IMR-90 (cell line): ENCODE measurements around the gene GABARAPL1. TPM values are rescaled to one million over a fixed set of nuclear protein-coding genes. Genes with fewer than 3 reads are reported as not detected.

Experiments used
- ATAC-seq: fragments of 200-7000 bp; cut with Tn5 transposase; 2 replicates; pipeline ENCODE4 v1.9.1; 2020; ENCODE audit warnings: low read depth, mild to moderate bottlenecking, moderate library complexity
- BruUV-seq: library from RNA; stranded (reverse); fragments of 400-500 nt; replicated peaks from 2 replicates; lab custom pipeline; 2021; lab: Mats Ljungman, UMichigan
- CTCF ChIA-PET: fragments of 300-600 bp; formaldehyde crosslinking; extraction: SDS; loops from one replicate; lab custom pipeline; 2021; ENCODE audit warnings: antibody characterized with exemption; lab: Yijun Ruan, JAX
- POLR2A ChIA-PET: fragments of 300-600 bp; sonication (Branson Sonifier 250); formaldehyde crosslinking; loops from one replicate; lab custom pipeline; 2022; ENCODE audit warnings: antibody characterized with exemption; ENCODE audit not compliant: unreplicated experiment; lab: Charles Lee
- DNase-seq: peaks from one replicate; pipeline ENCODE4 v3.0.0; 2013
- H2AFZ ChIP-seq: replicated peaks from 2 replicates; pipeline ENCODE3; 2013; ENCODE audit warnings: low read length, mild to moderate bottlenecking; ENCODE audit not compliant: poor library complexity
- H2AK5ac ChIP-seq: 2 replicates; pipeline ENCODE4 v1.6.1; 2013; ENCODE audit warnings: low read depth, low read length, inconsistent platforms
- H2AK9ac ChIP-seq: replicated peaks from 2 replicates; pipeline ENCODE3; 2013; ENCODE audit warnings: mild to moderate bottlenecking, low read depth, low read length, moderate library complexity; ENCODE audit not compliant: poor library complexity
- H2BK120ac ChIP-seq: 2 replicates; pipeline ENCODE4 v1.6.1; 2013; ENCODE audit warnings: low read depth, low read length, inconsistent platforms
- H2BK15ac ChIP-seq: 3 replicates; pipeline ENCODE4 v1.6.1; 2013; ENCODE audit warnings: low read depth, low read length, inconsistent platforms
- H2BK20ac ChIP-seq: 2 replicates; pipeline ENCODE4 v1.6.1; 2013; ENCODE audit warnings: low read depth, mild to moderate bottlenecking, inconsistent platforms, low read length, moderate library complexity
- H2BK5ac ChIP-seq: 2 replicates; pipeline ENCODE4 v1.6.1; 2013; ENCODE audit warnings: mild to moderate bottlenecking, low read depth, low read length, inconsistent platforms; ENCODE audit not compliant: poor library complexity, severe bottlenecking
- H3K14ac ChIP-seq: replicated peaks from 2 replicates; pipeline ENCODE4 v1.6.1; 2013; ENCODE audit warnings: low read depth, low read length, inconsistent platforms
- H3K18ac ChIP-seq: 2 replicates; pipeline ENCODE4 v1.6.1; 2013; ENCODE audit warnings: low read depth, low read length, control low read depth
- H3K23ac ChIP-seq: 2 replicates; pipeline ENCODE4 v1.6.1; 2013; ENCODE audit warnings: low read depth, low read length, inconsistent platforms
- H3K27ac ChIP-seq: 2 replicates; pipeline ENCODE4 v1.5.1; 2013; ENCODE audit warnings: mild to moderate bottlenecking, control low read depth, low read length; ENCODE audit not compliant: insufficient read depth
- H3K27me3 ChIP-seq: 2 replicates; pipeline ENCODE4 v1.6.1; 2013; ENCODE audit warnings: low read length; ENCODE audit not compliant: control insufficient read depth, insufficient read depth
- H3K36me3 ChIP-seq: 2 replicates; pipeline ENCODE4 v1.6.1; 2013; ENCODE audit warnings: low read length, mixed read lengths; ENCODE audit not compliant: control insufficient read depth, insufficient read depth
- H3K4ac ChIP-seq: 2 replicates; pipeline ENCODE4 v1.6.1; 2013; ENCODE audit warnings: low read depth, low read length, inconsistent platforms
- H3K4me1 ChIP-seq: 2 replicates; pipeline ENCODE4 v1.6.1; 2013; ENCODE audit warnings: low read length, mixed read lengths; ENCODE audit not compliant: control insufficient read depth, insufficient read depth
- H3K4me2 ChIP-seq: 2 replicates; pipeline ENCODE4 v1.6.1; 2013; ENCODE audit warnings: low read depth, mild to moderate bottlenecking, control low read depth, low read length, moderate library complexity
- H3K4me3 ChIP-seq: 2 replicates; pipeline ENCODE4 v1.5.1; 2013; ENCODE audit warnings: low read depth, mild to moderate bottlenecking, control low read depth, low read length, moderate library complexity; ENCODE audit not compliant: insufficient read depth
- H3K56ac ChIP-seq: 2 replicates; pipeline ENCODE4 v1.6.1; 2013; ENCODE audit warnings: low read length, inconsistent platforms; ENCODE audit not compliant: insufficient read depth; ENCODE audit errors: extremely low read depth
- H3K79me1 ChIP-seq, 2 experiments: 2 replicates each; pipeline ENCODE4 v1.6.1; 2013; ENCODE audit warnings: low read length in 2 of 2, inconsistent platforms in 1 of 2, low read depth in 1 of 2
- H3K9ac ChIP-seq: 2 replicates; pipeline ENCODE4 v1.6.1; 2013; ENCODE audit warnings: low read depth, low read length, control low read depth
- H3K9me1 ChIP-seq: 2 replicates; pipeline ENCODE4 v1.6.1; 2013; ENCODE audit warnings: low read length, inconsistent platforms; ENCODE audit not compliant: insufficient read depth
- H3K9me3 ChIP-seq: 2 replicates; pipeline ENCODE4 v1.6.1; 2013; ENCODE audit warnings: low read length; ENCODE audit not compliant: control insufficient read depth, insufficient read depth
- H4K20me1 ChIP-seq: 2 replicates; pipeline ENCODE4 v1.6.1; 2013; ENCODE audit warnings: low read length, inconsistent platforms; ENCODE audit not compliant: insufficient read depth
- H4K5ac ChIP-seq: 2 replicates; pipeline ENCODE4 v1.6.1; 2013; ENCODE audit warnings: mild to moderate bottlenecking, low read depth, low read length, control low read depth
- H4K8ac ChIP-seq, 2 experiments: 2 replicates each; pipeline ENCODE4 v1.6.1; 2013; ENCODE audit warnings: low read depth in 2 of 2, low read length in 2 of 2, control low read depth in 1 of 2, inconsistent platforms in 1 of 2
- H4K91ac ChIP-seq: 2 replicates; pipeline ENCODE4 v1.6.1; 2013; ENCODE audit warnings: low read depth, low read length, inconsistent platforms; ENCODE audit not compliant: insufficient read depth
- BHLHE40 ChIP-seq: fragments of 150-350 bp; IDR thresholded peaks from 2 replicates; pipeline ENCODE4 v1.6.1; 2016; ENCODE audit warnings: mild to moderate bottlenecking, low read depth, low read length
- CEBPB ChIP-seq: IDR thresholded peaks from 2 replicates; pipeline ENCODE4 v1.6.1; 2012; ENCODE audit warnings: low read depth, low read length, improper control_type of control experiment
- CHD1 ChIP-seq: IDR thresholded peaks from 2 replicates; pipeline ENCODE4 v1.6.1; 2012; ENCODE audit warnings: low read depth, low read length, improper control_type of control experiment
- CTCF ChIP-seq: conservative IDR thresholded peaks from 2 replicates; pipeline ENCODE4 v1.5.1; 2012; ENCODE audit warnings: mild to moderate bottlenecking, low read depth, low read length, improper control_type of control experiment
- ELK1 ChIP-seq: fragments of 150-350 bp; IDR thresholded peaks from 2 replicates; pipeline ENCODE4 v1.6.1; 2016; ENCODE audit warnings: low read depth, mild to moderate bottlenecking, low read length, moderate library complexity, borderline replicate concordance
- FOS ChIP-seq: fragments of 150-350 bp; IDR thresholded peaks from 2 replicates; pipeline ENCODE4 v1.6.1; 2016; ENCODE audit warnings: low read depth, low read length
- MAFK ChIP-seq: IDR thresholded peaks from 2 replicates; pipeline ENCODE4 v1.6.1; 2012; ENCODE audit warnings: low read depth, low read length, improper control_type of control experiment
- MAZ ChIP-seq: IDR thresholded peaks from 2 replicates; pipeline ENCODE4 v1.6.1; 2012; ENCODE audit warnings: low read depth, mild to moderate bottlenecking, low read length, improper control_type of control experiment, moderate library complexity, borderline replicate concordance
- MXI1 ChIP-seq: IDR thresholded peaks from 2 replicates; pipeline ENCODE4 v1.6.1; 2012; ENCODE audit warnings: low read depth, mild to moderate bottlenecking, low read length, moderate library complexity, borderline replicate concordance
- NFE2L2 ChIP-seq: fragments of 150-350 bp; IDR thresholded peaks from 2 replicates; pipeline ENCODE4 v1.6.1; 2016; ENCODE audit warnings: low read depth, mild to moderate bottlenecking, low read length
- RAD21 ChIP-seq: IDR thresholded peaks from 2 replicates; pipeline ENCODE4 v1.6.1; 2012; ENCODE audit warnings: low read length, improper control_type of control experiment
- RCOR1 ChIP-seq: IDR thresholded peaks from 2 replicates; pipeline ENCODE4 v1.6.1; 2012; ENCODE audit warnings: mild to moderate bottlenecking, low read length, improper control_type of control experiment; ENCODE audit not compliant: insufficient replicate concordance
- RFX5 ChIP-seq: IDR thresholded peaks from 2 replicates; pipeline ENCODE4 v1.8.0; 2012; ENCODE audit warnings: low read depth, mild to moderate bottlenecking, low read length, moderate library complexity
- SMC3 ChIP-seq: fragments of 150-350 bp; IDR thresholded peaks from 2 replicates; pipeline ENCODE4 v1.6.1; 2016; ENCODE audit warnings: low read depth, mild to moderate bottlenecking, antibody characterized with exemption, low read length, moderate library complexity
- USF2 ChIP-seq: fragments of 150-350 bp; IDR thresholded peaks from 2 replicates; pipeline ENCODE4 v1.6.1; 2017; ENCODE audit warnings: mild to moderate bottlenecking, antibody characterized with exemption, low read length, low read depth
- WGBS, 2 experiments: methylation state at CpG; one replicate each; pipeline versions ENCODE4 v1.1.5 to v1.1.7; 2013; ENCODE audit warnings: missing lambda C conversion rate in 2 of 2; ENCODE audit not compliant: insufficient read length in 1 of 2; ENCODE audit errors: extremely low coverage in 2 of 2; 5-methylcytosine and 5-hydroxymethylcytosine counted together
- dilution Hi-C: fragments of 300-500 bp; cut with HindIII; formaldehyde crosslinking; loops from one replicate; pipeline ENCODE4 v1.14.3; 2018; ENCODE audit warnings: low sequenced_read_pairs; ENCODE audit not compliant: unreplicated experiment
- in situ Hi-C: fragments of 300-500 bp; cut with MboI; formaldehyde crosslinking; loops from 3 replicates; pipeline ENCODE4 v1.14.3; 2019; ENCODE audit warnings: low sequenced_read_pairs, inconsistent platforms, mixed read lengths
- intact Hi-C: fragments of 100-400 bp; cut with micrococcal nuclease; formaldehyde crosslinking; loops from 2 replicates; pipeline ENCODE4 v1.10.0; 2022
- polyA plus RNA-seq, 3 experiments: library from polyadenylated mRNA; depleted of rRNA; stranded (reverse); fragments of >200 nt; gene quantifications; 2 replicates each; pipeline ENCODE4 v1.2.3, GENCODE V29; 2012; ENCODE audit warnings: low replicate concordance in 1 of 3
- total RNA-seq: library from RNA; depleted of rRNA; stranded (reverse); fragments of >200 nt; gene quantifications from 2 replicates; pipeline ENCODE4 v1.2.3, GENCODE V29; 2012

The GABARAPL1 gene
- total and polyA plus RNA-seq, 2 of the 4 experiments (the other 2 are of a cell fraction): 51.6 to 93.6 TPM

GRCh38 chr12:10189653-10190052 lies 23.0 kb upstream of the GABARAPL1 start:
- peak overlapping the region; percentile 35 for H3K14ac ChIP-seq
- peaks cover 3% of the 10 kb centered on the region for H3K9me1 ChIP-seq
- H3K27me3 ChIP-seq: no peaks in the 10 kb centered on the region
- no peaks in the 10 kb centered on the region for H4K20me1 ChIP-seq
- peak overlapping the region; percentile 77 for H3K27ac ChIP-seq
- dilution Hi-C loops: no loop called here
- peak overlapping the region; percentile 84 for H4K91ac ChIP-seq
- peaks cover 12% of the 10 kb centered on the region for H3K4me1 ChIP-seq
- no CpG with 5 or more reads among the region's 5 CpGs for WGBS, 2 experiments
- H3K56ac ChIP-seq: peak overlapping the region; percentile 25; the same call in 1 of the 2 replicates
- in situ Hi-C loops: loop anchor here (5.0 kb wide), 1 partner anchor 37 kb away; no protein-coding TSS in a partner anchor
- CTCF ChIA-PET: interaction anchor here (0.6 to 2.6 kb wide), 5 partner anchors 25 to 426 kb away, joined by 3 to 31 read pairs (median 4); no protein-coding TSS in a partner anchor
- intact Hi-C loops: loop anchor here (1.0 to 5.0 kb wide), 4 partner anchors 36 to 437 kb away; no protein-coding TSS in a partner anchor
- peak overlapping the region; percentile 81 for H2BK5ac ChIP-seq
- H3K9ac ChIP-seq: peak overlapping the region; percentile 24; the same call in 1 of the 2 replicates
- peak overlapping the region; percentile 77 for H2BK20ac ChIP-seq
- H2BK15ac ChIP-seq: peak overlapping the region; percentile 1; the same call in 1 of the 3 replicates
- H3K23ac ChIP-seq: peak overlapping the region; percentile 55
- peak overlapping the region; percentile 48 for H3K4ac ChIP-seq
- no peak overlapping the region for H3K4me3 ChIP-seq
- peak overlapping the region; percentile 35; the same call in 1 of the 2 replicates for H3K4me2 ChIP-seq
- no peak overlapping the region for H2AK9ac ChIP-seq
- peak overlapping the region; percentile 39; the same call in 1 of the 2 replicates for H2AK5ac ChIP-seq
- no peaks in the 10 kb centered on the region for H3K36me3 ChIP-seq
- POLR2A ChIA-PET: interaction anchor here (0.6 to 1.2 kb wide), 3 partner anchors 23 to 157 kb away, joined by 3 to 6 read pairs (median 6); partner anchors contain the start of gene GABARAPL1
- peak overlapping the region; percentile 5 for H3K18ac ChIP-seq
- DNase-seq: peak; percentile 66
- H4K5ac ChIP-seq: peak overlapping the region; percentile 75
- H3K79me1 ChIP-seq: no peaks in the 10 kb centered on the region
- H2BK120ac ChIP-seq: peak overlapping the region; percentile 96
- no peaks in the 10 kb centered on the region for H3K9me3 ChIP-seq
- H4K8ac ChIP-seq: peak overlapping the region; percentile 2 to 75; a peak in 3 of 4 replicates
- ATAC-seq: peak; percentile 59
- BruUV-seq: no TSS peak
- H2AFZ ChIP-seq: peak overlapping the region; percentile 36
- TF ChIP-seq MAFK: no peak
- no peak for TF ChIP-seq MAZ
- TF ChIP-seq NFE2L2: no peak
- no peak for TF ChIP-seq RCOR1
- no peak for TF ChIP-seq SMC3
- TF ChIP-seq BHLHE40: no peak
- TF ChIP-seq CTCF: no peak
- TF ChIP-seq FOS: no peak
- no peak for TF ChIP-seq USF2
- TF ChIP-seq CEBPB: no peak
- TF ChIP-seq ELK1: no peak
- TF ChIP-seq MXI1: no peak
- no peak for TF ChIP-seq CHD1
- no peak for TF ChIP-seq RAD21
- no peak for TF ChIP-seq RFX5
